OCI-LY1 (cell line): ENCODE measurements around the gene AP5S1.

Experiments used
- H2AFZ ChIP-seq: fragments of 200-600 bp; sonication (generic), shearing (Covaris generic); 2 replicates; pipeline ENCODE4 v1.6.0; 2014; ENCODE audit warnings: antibody characterized with exemption, mild to moderate bottlenecking, low read length
- H3F3A ChIP-seq: fragments of 200-600 bp; sonication (generic), shearing (Covaris generic); 2 replicates; pipeline ENCODE4 v1.6.0; 2014; ENCODE audit warnings: mild to moderate bottlenecking, antibody characterized with exemption, low read length, moderate library complexity; ENCODE audit not compliant: insufficient read depth
- H3K27ac ChIP-seq: fragments of 200-600 bp; sonication (generic); 2 replicates; pipeline ENCODE4 v1.5.1; 2014; ENCODE audit warnings: low read length, mixed run types, mild to moderate bottlenecking, low read depth; ENCODE audit not compliant: poor library complexity, severe bottlenecking
- H3K27me3 ChIP-seq: fragments of 200-600 bp; sonication (generic); 2 replicates; pipeline ENCODE4 v1.6.0; 2014; ENCODE audit warnings: antibody characterized with exemption, mild to moderate bottlenecking, low read length, moderate library complexity; ENCODE audit not compliant: insufficient read depth
- H3K36me3 ChIP-seq: fragments of 200-600 bp; sonication (generic); 2 replicates; pipeline ENCODE4 v1.6.1; 2014; ENCODE audit warnings: mild to moderate bottlenecking, antibody characterized with exemption, low read length, moderate library complexity, mixed read lengths; ENCODE audit not compliant: insufficient read depth
- H3K4me1 ChIP-seq: fragments of 200-600 bp; sonication (generic); 2 replicates; pipeline ENCODE4 v1.5.1; 2014; ENCODE audit warnings: mild to moderate bottlenecking, low read length, moderate library complexity; ENCODE audit not compliant: insufficient read depth, severe bottlenecking
- H3K4me2 ChIP-seq: fragments of 200-600 bp; sonication (generic), shearing (Covaris generic); 2 replicates; pipeline ENCODE4 v1.6.1; 2014; ENCODE audit warnings: low read length
- H3K4me3 ChIP-seq: fragments of 200-600 bp; sonication (generic); 2 replicates; pipeline ENCODE4 v1.5.1; 2014; ENCODE audit warnings: low read length, low read depth, mild to moderate bottlenecking, mixed read lengths; ENCODE audit not compliant: poor library complexity, severe bottlenecking
- H3K79me2 ChIP-seq: fragments of 200-600 bp; shearing (Covaris generic); 2 replicates; pipeline ENCODE4 v1.6.1; 2016; ENCODE audit warnings: mixed run types, low read length, mixed read lengths; ENCODE audit not compliant: insufficient read depth
- H3K9ac ChIP-seq: fragments of 200-600 bp; sonication (generic), shearing (Covaris generic); 2 replicates; pipeline ENCODE4 v1.6.1; 2014; ENCODE audit warnings: mild to moderate bottlenecking, low read length, mixed read lengths
- H3K9me2 ChIP-seq: fragments of 200-600 bp; sonication (generic), shearing (Covaris generic); 2 replicates; pipeline ENCODE4 v1.6.1; 2014; ENCODE audit warnings: low read depth, mild to moderate bottlenecking, low read length, mixed read lengths
- H3K9me3 ChIP-seq: fragments of 200-600 bp; shearing (Covaris generic); 2 replicates; pipeline ENCODE4 v1.6.1; 2014; ENCODE audit warnings: low read length, mixed read lengths
- H4K20me1 ChIP-seq: fragments of 200-600 bp; sonication (generic), shearing (Covaris generic); 2 replicates; pipeline ENCODE4 v1.6.0; 2016; ENCODE audit warnings: mild to moderate bottlenecking, low read length; ENCODE audit not compliant: insufficient read depth
- EZH2 ChIP-seq: fragments of 200-600 bp; sonication (generic), shearing (Covaris generic); IDR thresholded peaks from 2 replicates; pipeline ENCODE4 v1.8.0; 2017; ENCODE audit warnings: borderline replicate concordance, mixed run types, mild to moderate bottlenecking, antibody characterized with exemption, low read length, moderate library complexity, mixed read lengths
- TF ChIP-seq, protein P1 (sequence below): fragments of 200-600 bp; sonication (generic), shearing (Covaris generic); IDR thresholded peaks from 2 replicates; pipeline ENCODE4 v1.5.1; 2017; ENCODE audit warnings: mild to moderate bottlenecking, antibody characterized with exemption, low read length, moderate library complexity, mixed read lengths

The AP5S1 gene

DNA sequence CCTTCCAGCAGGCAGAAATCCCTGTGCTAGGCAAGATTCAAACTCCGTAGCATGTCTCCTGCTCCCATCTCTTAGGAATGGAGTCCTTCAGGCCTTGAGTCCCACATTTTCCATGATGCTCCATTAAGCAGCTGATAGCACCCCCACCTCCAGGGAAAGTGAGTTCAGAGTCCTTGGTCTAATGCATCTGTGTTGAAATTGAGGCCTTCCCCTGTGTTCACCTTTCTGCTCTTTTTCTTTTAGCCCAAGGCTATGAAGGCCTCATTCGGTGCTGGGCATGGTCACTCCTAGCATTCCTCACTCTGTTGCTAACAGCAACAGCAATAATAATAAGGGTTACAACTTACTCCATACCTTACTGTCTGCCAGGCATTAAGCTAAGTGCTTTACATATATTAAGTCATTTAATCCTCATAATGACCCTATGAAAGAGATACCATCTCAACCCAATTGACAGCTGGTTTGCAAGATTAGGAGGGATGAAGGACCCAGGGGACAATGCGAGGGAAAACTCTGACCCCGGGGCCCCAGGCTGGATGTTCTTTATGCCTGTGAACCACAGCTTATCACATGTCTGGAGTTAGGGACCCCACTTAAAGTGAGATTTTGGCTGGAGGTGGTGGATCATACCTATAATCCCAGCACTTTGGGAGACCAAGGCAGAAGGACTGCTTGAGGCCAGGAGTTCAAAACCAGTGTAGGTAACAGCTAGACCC, 51.4 kb downstream of the AP5S1 start:
- Histone ChIP-seq H3K27me3 (no peaks in the 10 kb centered on the region), H3K9ac (no peak overlapping the region), H2AFZ (no peak overlapping the region), H3K9me3 (no peaks in the 10 kb centered on the region), H3K9me2 (no peaks in the 10 kb centered on the region), H3K36me3 (peaks cover 50% of the 10 kb centered on the region), H3K4me2 (no peak overlapping the region), H3K4me3 (no peak overlapping the region), H4K20me1 (no peaks in the 10 kb centered on the region), H3K79me2 (no peaks in the 10 kb centered on the region), H3K4me1 (no peaks in the 10 kb centered on the region), H3K27ac (no peak overlapping the region), H3F3A (no peaks in the 10 kb centered on the region)
- no peak for TF ChIP-seq EZH2
- TF ChIP-seq, protein P1, sequence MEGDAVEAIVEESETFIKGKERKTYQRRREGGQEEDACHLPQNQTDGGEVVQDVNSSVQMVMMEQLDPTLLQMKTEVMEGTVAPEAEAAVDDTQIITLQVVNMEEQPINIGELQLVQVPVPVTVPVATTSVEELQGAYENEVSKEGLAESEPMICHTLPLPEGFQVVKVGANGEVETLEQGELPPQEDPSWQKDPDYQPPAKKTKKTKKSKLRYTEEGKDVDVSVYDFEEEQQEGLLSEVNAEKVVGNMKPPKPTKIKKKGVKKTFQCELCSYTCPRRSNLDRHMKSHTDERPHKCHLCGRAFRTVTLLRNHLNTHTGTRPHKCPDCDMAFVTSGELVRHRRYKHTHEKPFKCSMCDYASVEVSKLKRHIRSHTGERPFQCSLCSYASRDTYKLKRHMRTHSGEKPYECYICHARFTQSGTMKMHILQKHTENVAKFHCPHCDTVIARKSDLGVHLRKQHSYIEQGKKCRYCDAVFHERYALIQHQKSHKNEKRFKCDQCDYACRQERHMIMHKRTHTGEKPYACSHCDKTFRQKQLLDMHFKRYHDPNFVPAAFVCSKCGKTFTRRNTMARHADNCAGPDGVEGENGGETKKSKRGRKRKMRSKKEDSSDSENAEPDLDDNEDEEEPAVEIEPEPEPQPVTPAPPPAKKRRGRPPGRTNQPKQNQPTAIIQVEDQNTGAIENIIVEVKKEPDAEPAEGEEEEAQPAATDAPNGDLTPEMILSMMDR = no peak

DNA sequence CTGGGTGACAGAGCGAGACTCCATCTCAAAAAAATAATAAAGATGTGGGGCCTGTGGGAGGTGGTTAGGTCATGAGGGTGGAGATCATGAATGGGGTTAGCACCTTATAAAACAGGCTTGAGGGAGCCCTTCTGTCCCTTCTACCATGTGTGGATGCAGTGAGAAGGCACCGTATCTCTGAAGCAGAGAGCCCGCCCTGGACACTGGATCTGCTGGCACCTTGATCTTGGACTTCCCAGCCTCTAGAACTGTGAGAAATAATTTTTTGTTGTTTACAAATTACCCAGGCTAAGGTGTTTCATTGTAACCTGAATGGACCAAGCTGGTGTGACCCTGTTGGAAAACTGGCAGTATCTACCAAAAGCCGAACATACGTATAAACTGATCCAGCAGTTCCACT, 53.2 kb downstream of the AP5S1 start:
- Histone ChIP-seq H3K4me1 (no peaks in the 10 kb centered on the region), H3K9me3 (no peaks in the 10 kb centered on the region), H3K36me3 (peaks cover 37% of the 10 kb centered on the region), H3F3A (no peaks in the 10 kb centered on the region), H3K4me2 (no peak overlapping the region), H3K27ac (no peak overlapping the region), H4K20me1 (no peaks in the 10 kb centered on the region), H3K79me2 (no peaks in the 10 kb centered on the region), H3K9me2 (no peaks in the 10 kb centered on the region), H3K27me3 (no peaks in the 10 kb centered on the region), H2AFZ (no peak overlapping the region), H3K4me3 (no peak overlapping the region), H3K9ac (no peak overlapping the region)
- no peak for TF ChIP-seq EZH2
- TF ChIP-seq, protein P1 = no peak

DNA sequence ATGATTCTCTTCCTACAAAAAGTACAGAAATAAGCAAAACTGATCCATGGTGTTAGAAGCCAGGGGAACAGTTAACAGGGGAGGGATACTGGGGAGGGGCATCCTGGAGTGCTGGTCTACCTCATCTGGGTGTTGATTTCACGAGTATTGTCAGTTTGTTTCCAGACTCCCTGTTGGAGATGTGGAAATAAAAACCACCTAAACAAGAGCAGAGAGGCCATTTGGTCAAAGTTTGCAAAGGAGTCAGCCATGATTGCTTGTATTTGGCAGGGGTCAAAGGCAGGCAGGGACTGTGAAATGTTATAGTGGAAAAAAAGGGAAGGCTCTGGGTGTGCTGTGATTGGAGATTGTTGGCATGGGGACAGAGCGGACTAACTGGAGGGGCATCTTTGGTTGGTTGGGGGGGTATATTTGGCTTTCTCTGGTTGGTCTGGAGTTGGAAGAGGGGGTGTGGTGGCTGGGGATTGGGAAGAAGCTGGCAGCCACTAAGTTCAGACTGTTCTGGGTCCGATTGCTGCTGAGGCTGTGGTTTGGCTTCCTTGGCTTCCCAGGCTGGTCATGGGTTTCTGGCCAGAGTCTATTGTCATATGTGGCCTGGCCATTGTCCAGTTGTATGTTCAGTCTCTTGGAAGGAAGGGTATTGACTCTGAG, 54.0 kb downstream of the AP5S1 start:
- no peaks in the 10 kb centered on the region for H4K20me1 ChIP-seq
- H3K9ac ChIP-seq = no peak overlapping the region
- peaks cover 37% of the 10 kb centered on the region for H3K36me3 ChIP-seq
- H3K27me3 ChIP-seq = no peaks in the 10 kb centered on the region
- H3K9me3 ChIP-seq = no peaks in the 10 kb centered on the region
- H3K9me2 ChIP-seq = no peaks in the 10 kb centered on the region
- no peaks in the 10 kb centered on the region for H3F3A ChIP-seq
- H3K4me2 ChIP-seq = no peak overlapping the region
- H3K4me1 ChIP-seq = no peaks in the 10 kb centered on the region
- no peaks in the 10 kb centered on the region for H3K79me2 ChIP-seq
- H2AFZ ChIP-seq = no peak overlapping the region
- H3K27ac ChIP-seq = no peak overlapping the region
- no peak overlapping the region for H3K4me3 ChIP-seq
- TF ChIP-seq, protein P1 = no peak
- TF ChIP-seq EZH2 = no peak
